Measurements from ENCODE around the gene RAB3GAP1. TPM values are rescaled to one million over a fixed set of nuclear protein-coding genes. Genes with fewer than 3 reads are reported as not detected.
"Not testable (repeated sequence)": the region's sequence is repeated elsewhere in the genome, so short reads cannot be mapped to it uniquely, and the experiment has no call there.

Gene RAB3GAP1
- total RNA-seq, 1 donor from 2014 or later, result 61.1 TPM

GRCh38 chr2:135052997-135053474 is 944 bp downstream of the RAB3GAP1 start:
- DNase-seq (ENCODE audit: low spot score in 2 of 2), result no peak

GRCh38 chr2:135055182-135055786 is 3.2 kb downstream of the RAB3GAP1 start:
- no peak for FAIRE-seq

More at GRCh38 chr2:135052997-135053474, 944 bp downstream of the RAB3GAP1 start:
- FAIRE-seq, result no peak

DNA sequence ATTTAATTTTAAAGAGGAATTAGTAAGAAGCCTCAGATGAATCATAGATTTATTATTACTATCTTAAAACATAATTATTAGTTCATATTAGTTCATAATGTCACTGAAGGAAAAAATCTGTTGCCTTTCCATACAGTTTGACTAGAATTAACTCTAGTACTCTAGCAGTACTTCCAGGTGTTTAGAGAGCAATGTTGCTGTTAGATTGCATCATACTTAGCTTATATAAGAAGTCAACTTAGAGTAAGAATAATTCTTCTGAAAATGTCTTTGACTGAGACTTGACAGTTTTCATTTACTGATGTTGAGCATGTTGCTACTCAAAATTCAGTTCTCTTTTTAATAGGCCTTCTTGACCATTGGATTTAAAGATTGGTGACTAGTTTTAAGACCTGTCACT is 4.7 kb downstream of the RAB3GAP1 start:
- FAIRE-seq (no peak), DNase-seq (ENCODE audit: low spot score in 2 of 2) (no peak)

More at GRCh38 chr2:135055182-135055786, 3.2 kb downstream of the RAB3GAP1 start:
- no peak for DNase-seq (ENCODE audit: low spot score in 2 of 2)

DNA sequence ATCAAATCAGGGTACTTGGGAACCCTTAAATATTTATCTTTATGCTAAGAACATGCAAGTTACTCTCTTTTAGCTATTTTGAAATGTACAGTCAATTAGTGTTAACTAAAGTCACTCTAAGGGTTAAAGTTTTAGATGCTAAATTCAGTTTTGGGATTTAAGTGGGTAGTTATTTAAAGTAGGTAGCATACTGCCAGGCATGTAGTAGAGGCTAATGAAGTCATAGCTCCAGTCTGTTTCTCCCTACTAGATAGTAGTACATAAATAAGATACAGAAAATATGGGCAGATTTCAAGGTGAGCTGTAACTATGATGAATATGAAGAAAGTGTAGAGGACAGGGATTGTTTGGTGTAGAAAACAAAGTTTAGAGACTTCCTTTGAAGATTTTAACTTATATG is 7.5 kb downstream of the RAB3GAP1 start:
- no peak for DNase-seq (ENCODE audit: low spot score in 2 of 2)
- FAIRE-seq, result no peak

- DNase-seq (ENCODE audit: low spot score in 2 of 2) (no peak), FAIRE-seq (peak; percentile 56)
These were observed 11.1 kb downstream of the RAB3GAP1 start for GRCh38 chr2:135063210-135063609.

DNA sequence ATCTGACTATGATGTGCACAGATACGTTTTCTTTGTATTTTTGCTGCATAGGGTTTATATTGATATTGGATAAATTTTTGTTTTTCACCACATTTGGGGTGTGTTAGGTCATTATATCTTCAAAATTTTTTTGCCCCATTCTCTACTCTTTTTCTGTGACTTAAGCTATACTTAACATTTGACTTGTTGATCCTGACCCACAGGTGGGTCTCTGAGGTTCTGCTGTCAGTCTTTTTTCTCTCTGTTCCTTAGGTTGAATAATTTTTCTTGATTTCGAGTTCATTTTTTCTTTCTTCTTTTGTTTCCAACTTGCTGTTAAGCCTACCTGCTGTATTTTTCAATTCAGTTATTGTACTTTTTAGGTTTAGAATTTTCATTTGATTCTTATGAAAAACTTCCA is 12.1 kb downstream of the RAB3GAP1 start:
- DNase-seq (ENCODE audit: low spot score in 2 of 2) (no peak), FAIRE-seq (no peak)

- no peak for DNase-seq (ENCODE audit: low spot score in 2 of 2)
- peak; percentile 23 for FAIRE-seq
These were observed 14.6 kb downstream of the RAB3GAP1 start for GRCh38 chr2:135066710-135067109.

DNA sequence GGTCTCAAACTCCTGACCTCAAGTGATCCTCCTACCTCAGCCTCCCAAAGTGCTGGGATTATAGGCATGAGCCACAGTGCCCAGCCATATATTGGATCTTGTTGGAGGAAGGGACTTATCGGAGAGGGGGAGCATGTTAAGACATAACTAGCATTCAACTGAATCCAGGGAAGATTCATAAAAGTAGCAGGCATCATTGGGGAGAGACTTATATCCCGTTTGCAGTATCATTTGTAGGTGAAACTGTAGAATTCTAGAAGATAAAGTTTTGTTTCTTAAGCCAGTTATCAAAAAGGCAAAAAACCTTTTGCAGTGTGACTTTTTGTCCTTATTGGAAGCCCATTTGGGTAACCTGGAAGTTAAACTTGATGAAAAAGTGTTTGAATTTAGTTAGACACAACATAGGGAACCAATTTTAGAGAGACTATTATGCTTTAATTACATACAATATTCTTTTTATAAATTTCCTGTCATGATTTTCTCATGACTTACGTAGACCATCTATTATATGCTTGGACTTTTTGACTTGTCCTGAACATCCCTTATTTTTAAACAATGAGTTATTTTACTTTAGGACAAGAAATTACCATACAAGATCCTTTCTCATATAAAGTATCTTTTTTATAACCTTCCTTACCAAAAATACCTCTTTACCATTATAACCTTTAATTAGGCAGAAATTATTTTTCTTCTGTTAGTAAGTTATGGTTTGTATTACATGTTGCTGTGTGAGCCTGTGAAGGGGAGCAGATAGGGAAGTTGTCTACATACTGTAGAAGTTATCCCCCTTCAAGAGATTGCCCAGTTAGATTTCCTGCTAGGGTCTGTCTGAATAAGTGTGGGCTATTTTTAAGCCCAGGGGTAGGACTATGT is 20.3 kb downstream of the RAB3GAP1 start:
- no peak for DNase-seq (ENCODE audit: low spot score in 2 of 2)
- no peak for FAIRE-seq

GRCh38 chr2:135074216-135074615 is 22.1 kb downstream of the RAB3GAP1 start:
- FAIRE-seq, result no peak
- no peak for DNase-seq (ENCODE audit: low spot score in 2 of 2)

DNA sequence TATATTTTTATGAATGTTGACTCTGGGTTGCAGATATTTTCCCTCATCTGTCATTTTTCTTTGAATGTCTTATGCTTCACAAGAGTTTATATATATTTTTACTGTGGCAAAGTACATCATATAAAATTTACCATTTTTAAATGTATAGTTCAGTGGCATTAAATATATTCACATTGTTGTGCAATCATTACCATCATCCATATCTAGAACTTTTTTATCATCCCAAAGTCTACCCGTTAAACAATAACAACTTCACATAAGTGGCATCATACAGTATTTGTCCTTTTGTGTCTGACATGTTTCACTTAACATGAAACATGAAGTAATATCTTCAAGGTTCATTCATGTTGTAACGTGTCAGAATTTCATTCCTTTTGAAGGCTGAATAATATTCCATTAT is 24.5 kb downstream of the RAB3GAP1 start:
- FAIRE-seq (no peak), DNase-seq (ENCODE audit: low spot score in 2 of 2) (no peak)

DNA sequence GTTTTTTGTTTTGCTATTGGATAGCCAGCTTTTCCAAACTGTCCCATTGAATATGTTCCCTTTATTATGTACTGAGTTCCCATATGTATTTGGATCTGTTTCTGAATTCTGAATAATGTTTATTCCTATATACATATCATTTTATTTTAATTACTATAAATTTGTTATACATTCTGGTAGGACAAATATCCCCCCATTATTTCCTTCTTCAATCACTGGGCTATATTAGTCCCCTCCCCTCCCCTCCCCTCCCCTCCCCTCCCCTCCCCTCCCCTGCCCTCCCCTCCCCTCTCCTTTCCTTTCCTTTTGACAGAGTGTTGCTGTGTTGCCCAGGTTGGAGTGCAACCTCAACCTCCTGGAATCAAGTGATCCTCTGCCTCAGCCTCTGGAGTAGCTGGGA is 26.3 kb downstream of the RAB3GAP1 start:
- no peak for DNase-seq (ENCODE audit: low spot score in 2 of 2)
- no peak for FAIRE-seq

- FAIRE-seq, result no peak
- no peak for DNase-seq (ENCODE audit: low spot score in 2 of 2)
These were observed 34.1 kb downstream of the RAB3GAP1 start for GRCh38 chr2:135086222-135086621.

DNA sequence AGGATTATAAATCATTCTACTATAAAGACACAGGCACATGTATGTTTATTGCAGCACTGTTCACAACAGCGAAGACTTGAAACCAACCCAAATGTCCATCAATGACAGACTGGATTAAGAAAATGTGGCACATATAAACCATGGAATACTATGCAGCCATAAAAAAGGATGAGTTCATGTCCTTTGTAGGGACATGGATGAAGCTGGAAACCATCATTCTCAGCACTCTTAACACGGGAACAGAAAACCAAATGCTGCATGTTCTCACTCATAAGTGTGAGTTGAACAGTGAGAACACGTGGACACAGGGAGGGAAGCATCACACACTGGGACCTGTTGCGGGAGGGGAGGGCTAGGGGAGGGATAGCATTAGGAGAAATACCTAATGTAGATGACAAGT is 37.5 kb downstream of the RAB3GAP1 start:
- FAIRE-seq; DNase-seq (ENCODE audit: low spot score in 2 of 2): not testable (repeated sequence)

GRCh38 chr2:135091681-135092080 is 39.6 kb downstream of the RAB3GAP1 start:
- DNase-seq (ENCODE audit: low spot score in 2 of 2) (no peak), FAIRE-seq (no peak)

DNA sequence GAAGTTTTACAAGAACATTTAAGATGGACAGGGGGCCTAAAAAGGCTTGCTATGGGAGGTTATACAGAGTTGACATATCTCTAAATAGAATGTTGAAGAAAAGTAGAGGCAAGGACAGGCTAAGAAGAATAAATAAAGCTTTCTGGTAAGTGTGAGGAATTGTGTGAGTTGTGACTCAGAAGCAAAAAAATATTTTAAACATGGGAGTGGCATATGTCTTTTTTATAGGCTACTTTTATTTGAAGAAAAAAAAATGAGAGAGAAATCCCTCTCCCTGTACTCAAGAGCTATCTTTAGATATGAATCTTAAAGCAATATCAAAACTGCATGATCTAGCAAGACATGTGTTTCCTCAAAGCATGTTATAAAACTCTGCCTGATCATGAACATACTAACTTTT is 41.1 kb downstream of the RAB3GAP1 start:
- no peak for FAIRE-seq
- DNase-seq (ENCODE audit: low spot score in 2 of 2), result no peak

GRCh38 chr2:135093670-135094330 is 41.7 kb downstream of the RAB3GAP1 start:
- no peak for DNase-seq (ENCODE audit: low spot score in 2 of 2)
- FAIRE-seq, result no peak

DNA sequence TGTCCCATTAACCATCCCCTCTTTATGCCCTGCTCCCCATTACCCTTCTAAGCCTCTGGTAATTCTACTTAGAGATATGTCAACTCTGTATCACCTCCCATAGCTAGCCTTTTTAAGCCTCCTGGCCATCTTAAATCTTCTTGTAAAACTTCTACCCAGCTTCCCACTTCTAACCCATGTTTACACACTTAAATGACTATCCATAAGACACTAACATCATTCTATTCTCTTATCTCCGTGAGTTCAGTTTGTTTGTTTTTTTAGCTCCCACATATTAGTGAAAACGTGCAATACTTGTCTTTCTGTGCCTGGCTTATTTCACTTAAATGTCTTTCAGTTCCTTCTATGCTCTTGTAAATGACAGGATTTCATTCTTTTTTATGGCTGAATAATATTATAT is 42.4 kb downstream of the RAB3GAP1 start:
- no peak for DNase-seq (ENCODE audit: low spot score in 2 of 2)
- no peak for FAIRE-seq

DNA sequence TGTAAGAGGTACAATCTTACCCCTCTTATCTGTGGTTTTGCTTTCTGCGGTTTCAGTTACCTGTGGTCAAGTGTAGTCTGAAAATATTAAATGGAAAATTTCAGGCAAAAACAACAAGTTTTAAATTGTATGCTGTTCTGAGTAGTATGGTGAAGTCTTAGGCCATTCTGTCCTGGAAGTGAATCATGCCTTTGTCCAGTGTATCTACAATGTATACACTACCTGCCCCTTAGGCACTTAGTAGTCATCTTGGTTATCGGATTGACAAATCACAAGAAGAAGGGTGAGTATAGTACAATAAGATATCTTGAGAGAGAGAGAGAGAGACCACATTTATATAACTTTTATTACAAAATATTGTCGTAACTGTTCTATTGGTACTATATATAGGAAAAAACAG is 43.5 kb downstream of the RAB3GAP1 start:
- FAIRE-seq, result no peak
- no peak for DNase-seq (ENCODE audit: low spot score in 2 of 2)

GRCh38 chr2:135096665-135097446 is 44.8 kb downstream of the RAB3GAP1 start:
- FAIRE-seq (peak; percentile 19), DNase-seq (ENCODE audit: low spot score in 2 of 2) (no peak)

- DNase-seq (ENCODE audit: low spot score in 2 of 2), result no peak
- no peak for FAIRE-seq
These were observed 45.6 kb downstream of the RAB3GAP1 start for GRCh38 chr2:135097532-135098231.

Data from frontal cortex (tissue), 4 donors.